Aortic smooth muscle cell (primary cell): ENCODE measurements around the gene C21orf58. TPM values are rescaled to one million over a fixed set of nuclear protein-coding genes. Genes with fewer than 3 reads are reported as not detected.

ENCODE experiments used
- total RNA-seq: library from RNA; depleted of rRNA; stranded (reverse); fragments of >200 nt; gene quantifications from 2 replicates; pipeline ENCODE4 v1.2.3, GENCODE V29; 2014

The C21orf58 gene
- total RNA-seq: 3.4 and 6.2 TPM in 2 replicates

DNA sequence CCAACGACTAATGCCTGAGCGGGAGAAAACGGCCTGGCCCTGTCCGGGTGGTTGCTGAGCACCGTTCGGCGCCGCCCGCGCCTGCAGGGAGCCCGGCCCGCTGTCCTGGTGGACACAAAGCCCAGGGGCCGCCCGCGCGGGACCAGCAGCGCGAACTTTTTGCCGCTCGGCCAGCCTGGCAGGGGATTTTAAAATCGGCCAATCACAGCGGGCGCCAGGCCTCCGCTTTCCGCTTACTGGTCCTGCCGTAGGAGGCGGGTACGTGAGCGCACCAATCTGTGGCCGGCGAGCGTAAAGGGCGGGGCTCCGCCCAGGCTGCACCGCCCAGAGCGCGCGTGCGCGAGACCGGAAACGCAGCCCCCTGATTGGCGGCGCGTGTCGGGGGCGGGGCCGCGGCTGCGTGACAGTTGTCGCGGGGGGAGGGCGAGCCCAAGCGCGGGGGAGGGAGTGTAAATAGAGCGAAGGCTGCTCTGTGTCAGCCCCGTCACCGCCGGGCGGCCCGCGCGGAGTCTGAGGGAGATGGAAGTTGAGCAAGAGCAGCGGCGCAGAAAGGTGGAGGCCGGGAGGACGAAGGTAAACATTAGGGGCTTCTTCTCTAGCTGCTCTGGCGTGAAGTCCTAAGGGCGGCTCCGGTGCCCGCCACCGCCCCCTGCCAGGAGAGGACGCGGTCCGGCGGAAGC lies at the start of gene C21orf58, which contains the start of gene PCNT:
TSS of gene C21orf58 (minus strand) at position 161 of the 680 bp plus-strand sequence. CDS start 1,132 bp downstream, outside the sequence.
TSS of gene PCNT (plus strand) at position 447 of the 680 bp plus-strand sequence. CDS start at position 520, 73 bp downstream.

DNA sequence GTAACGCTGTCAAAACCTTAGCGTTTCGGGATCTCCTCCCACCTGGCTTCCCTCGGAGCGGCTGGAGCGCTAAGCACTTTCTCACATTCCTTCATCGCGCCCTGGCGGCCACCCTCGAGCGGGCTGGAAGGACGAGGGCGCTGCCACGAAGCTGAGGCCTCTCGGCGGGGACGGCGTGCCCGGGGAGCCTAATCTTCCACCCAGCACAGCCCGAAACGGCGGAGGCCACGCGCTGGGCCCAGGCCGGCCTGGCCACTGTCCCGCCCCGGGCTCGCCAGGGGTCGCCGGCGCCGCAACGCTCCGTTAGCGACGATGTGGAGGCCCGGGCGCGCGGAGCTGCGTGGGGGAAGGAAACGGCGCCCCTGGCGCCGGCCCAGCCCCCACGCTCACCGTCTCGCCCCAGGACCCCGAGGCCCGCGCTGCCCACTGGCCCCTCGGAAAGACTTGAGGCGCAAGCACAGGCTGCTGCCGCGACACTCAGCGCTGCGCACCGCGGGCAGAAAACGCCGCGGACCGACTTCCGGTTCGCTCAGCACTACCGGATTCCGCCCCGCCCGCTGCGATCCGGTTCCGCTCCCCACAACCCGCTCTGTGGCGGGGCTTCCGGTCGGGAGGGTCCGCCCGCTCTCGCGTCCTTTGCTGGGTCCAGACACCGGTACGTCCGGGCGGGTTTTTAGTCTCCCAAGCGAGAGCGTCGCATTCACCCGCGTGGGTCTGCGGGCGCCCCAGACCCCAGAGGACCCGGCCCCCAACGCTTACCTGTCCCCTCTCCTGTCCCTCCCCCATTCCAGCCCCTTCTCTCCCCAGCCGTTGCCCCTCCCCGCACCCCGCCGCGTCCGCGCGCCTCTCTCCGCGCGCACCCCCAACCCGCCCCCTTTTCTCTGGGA lies 37.7 kb downstream of the C21orf58 start, which contains the start of gene YBEY:
TSS of gene YBEY (plus strand) at position 582 of the 887 bp plus-strand sequence. CDS start 572 bp downstream, outside the sequence.

DNA sequence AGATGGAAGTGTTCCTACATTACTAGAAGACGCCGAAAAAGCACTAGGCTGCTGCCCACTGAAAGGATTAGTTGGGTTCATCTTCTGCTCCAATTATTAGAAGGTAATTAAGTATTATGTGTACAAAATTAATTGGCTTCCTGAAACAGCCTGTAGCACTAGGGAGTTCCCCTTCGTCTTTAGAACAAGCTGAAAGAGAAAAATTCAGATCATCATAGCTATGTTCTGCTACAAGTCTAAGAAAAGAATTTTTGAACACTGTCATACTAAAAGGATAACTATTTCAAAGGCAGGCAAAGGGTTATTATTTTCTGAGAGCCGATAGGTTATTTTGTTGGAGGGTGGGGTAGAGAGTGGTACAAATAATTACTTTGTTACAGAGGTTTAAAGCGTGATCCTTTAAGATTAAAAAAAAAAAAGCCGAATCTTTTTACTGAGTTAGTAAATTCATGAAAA lies 38.4 kb downstream of the C21orf58 start, which contains the start of gene MCM3AP:
TSS of gene MCM3AP (minus strand) at position 406 of the 456 bp plus-strand sequence. CDS start at position 81, 325 bp downstream.

Other genes starting within 250 kb of the C21orf58 start
- 1,217 and 1,284 TPM in 2 replicates for gene COL6A2, start 225.8 kb downstream of the C21orf58 start, total RNA-seq
- 0.13 TPM in 1 of 2 replicates, not detected in the other for gene FTCD, start 168.3 kb downstream of the C21orf58 start, total RNA-seq
- gene SPATC1L, start 139.4 kb downstream of the C21orf58 start, total RNA-seq: 3.8 and 4.7 TPM in 2 replicates
- 74.1 and 114 TPM in 2 replicates for gene LSS, start 95.1 kb downstream of the C21orf58 start, total RNA-seq
- 78.2 and 83.1 TPM in 2 replicates for gene MCM3AP, start 38.3 kb downstream of the C21orf58 start, total RNA-seq
- gene YBEY, start 37.5 kb downstream of the C21orf58 start, total RNA-seq: 11.5 and 14.7 TPM in 2 replicates
- 26.3 and 26.4 TPM in 2 replicates for gene PCNT, start 286 bp upstream of the C21orf58 start, total RNA-seq
- gene DIP2A, start 135.0 kb upstream of the C21orf58 start, total RNA-seq: 21.5 and 25.0 TPM in 2 replicates